Measurements from ENCODE around the gene STK39. TPM values are rescaled to one million over a fixed set of nuclear protein-coding genes. Genes with fewer than 3 reads are reported as not detected.

STK39 gene
- total RNA-seq, 6 experiments from 2014 or later = 0.29 to 1.2 (median 0.60) TPM

GRCh38 chr2:168116448-168116847 lies 130.9 kb downstream of the STK39 start:
- intact Hi-C loops (cut with DNase I) = no loop called here
- H3K4me1 ChIP-seq = no peaks in the 10 kb centered on the region

DNA sequence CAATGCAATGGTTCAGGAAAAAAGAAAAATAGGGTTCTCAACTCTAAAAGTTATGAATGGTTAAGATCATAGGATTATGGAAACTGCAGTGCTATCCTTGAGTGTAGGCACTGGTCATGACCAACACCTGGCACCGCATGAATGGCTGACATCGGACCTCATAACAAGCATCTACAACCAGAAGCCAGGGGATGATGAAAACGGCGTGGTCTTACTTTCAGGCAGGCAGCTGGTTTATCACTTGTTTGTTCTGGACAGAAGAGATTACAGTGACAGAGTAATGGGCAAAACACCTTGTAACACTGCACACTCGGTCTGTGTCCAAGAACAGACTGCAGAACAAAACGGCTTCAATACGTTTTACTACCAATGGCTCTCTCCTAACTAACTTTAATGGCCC lies 132.8 kb downstream of the STK39 start:
- 88% methylated on average over 7 of the region's 7 CpGs for WGBS (ENCODE audit: insufficient coverage, low coverage, low lambda C conversion rate, missing lambda C conversion rate)
- TF ChIP-seq, protein P1, sequence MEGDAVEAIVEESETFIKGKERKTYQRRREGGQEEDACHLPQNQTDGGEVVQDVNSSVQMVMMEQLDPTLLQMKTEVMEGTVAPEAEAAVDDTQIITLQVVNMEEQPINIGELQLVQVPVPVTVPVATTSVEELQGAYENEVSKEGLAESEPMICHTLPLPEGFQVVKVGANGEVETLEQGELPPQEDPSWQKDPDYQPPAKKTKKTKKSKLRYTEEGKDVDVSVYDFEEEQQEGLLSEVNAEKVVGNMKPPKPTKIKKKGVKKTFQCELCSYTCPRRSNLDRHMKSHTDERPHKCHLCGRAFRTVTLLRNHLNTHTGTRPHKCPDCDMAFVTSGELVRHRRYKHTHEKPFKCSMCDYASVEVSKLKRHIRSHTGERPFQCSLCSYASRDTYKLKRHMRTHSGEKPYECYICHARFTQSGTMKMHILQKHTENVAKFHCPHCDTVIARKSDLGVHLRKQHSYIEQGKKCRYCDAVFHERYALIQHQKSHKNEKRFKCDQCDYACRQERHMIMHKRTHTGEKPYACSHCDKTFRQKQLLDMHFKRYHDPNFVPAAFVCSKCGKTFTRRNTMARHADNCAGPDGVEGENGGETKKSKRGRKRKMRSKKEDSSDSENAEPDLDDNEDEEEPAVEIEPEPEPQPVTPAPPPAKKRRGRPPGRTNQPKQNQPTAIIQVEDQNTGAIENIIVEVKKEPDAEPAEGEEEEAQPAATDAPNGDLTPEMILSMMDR (IDR thresholded peaks at IDR 0.05) = no peak
- TF ChIP-seq POLR2A (IDR thresholded peaks at IDR 0.05) = no peak
- H3K4me3 ChIP-seq = no peak overlapping the region
- intact Hi-C loops (cut with DNase I) = no loop called here
- H3K4me1 ChIP-seq = no peaks in the 10 kb centered on the region
- DNase-seq = no peak
- H3K27ac ChIP-seq = no peak overlapping the region
- no peaks in the 10 kb centered on the region for H3K9me3 ChIP-seq
- ATAC-seq = no peak
- H3K36me3 ChIP-seq = no peaks in the 10 kb centered on the region
- no peaks in the 10 kb centered on the region for H3K27me3 ChIP-seq

More at GRCh38 chr2:168116448-168116847, 130.9 kb downstream of the STK39 start:
- DNase-seq (no peak), ATAC-seq (no peak)
- WGBS (ENCODE audit: insufficient coverage, low coverage, low lambda C conversion rate, missing lambda C conversion rate) = 41% methylated on average over 2 of the region's 2 CpGs
- TF ChIP-seq, protein P1 (IDR thresholded peaks at IDR 0.05) = peak in 1 of 4 donors; percentile 13
- no peak for TF ChIP-seq POLR2A (IDR thresholded peaks at IDR 0.05)
- Histone ChIP-seq H3K27ac (no peak overlapping the region), H3K27me3 (no peaks in the 10 kb centered on the region), H3K4me3 (no peak overlapping the region), H3K9me3 (no peaks in the 10 kb centered on the region), H3K36me3 (no peaks in the 10 kb centered on the region)

- intact Hi-C loops (cut with DNase I) = no loop called here
- DNase-seq (no peak), ATAC-seq (peak in 3 of 4 donors; percentile 57 to 69 (median 68))
- no peak overlapping the region for H3K27ac ChIP-seq
- WGBS (ENCODE audit: insufficient coverage, low coverage, low lambda C conversion rate, missing lambda C conversion rate) = 53% methylated on average over 2 of the region's 2 CpGs
- no peak overlapping the region for H3K4me3 ChIP-seq
- H3K9me3 ChIP-seq = no peaks in the 10 kb centered on the region
- H3K27me3 ChIP-seq = no peaks in the 10 kb centered on the region
- H3K4me1 ChIP-seq = no peaks in the 10 kb centered on the region
- no peaks in the 10 kb centered on the region for H3K36me3 ChIP-seq
- no peak for TF ChIP-seq POLR2A (IDR thresholded peaks at IDR 0.05)
- TF ChIP-seq, protein P1 (IDR thresholded peaks at IDR 0.05) = no peak
These were observed 133.4 kb downstream of the STK39 start for GRCh38 chr2:168114040-168114439.

DNA sequence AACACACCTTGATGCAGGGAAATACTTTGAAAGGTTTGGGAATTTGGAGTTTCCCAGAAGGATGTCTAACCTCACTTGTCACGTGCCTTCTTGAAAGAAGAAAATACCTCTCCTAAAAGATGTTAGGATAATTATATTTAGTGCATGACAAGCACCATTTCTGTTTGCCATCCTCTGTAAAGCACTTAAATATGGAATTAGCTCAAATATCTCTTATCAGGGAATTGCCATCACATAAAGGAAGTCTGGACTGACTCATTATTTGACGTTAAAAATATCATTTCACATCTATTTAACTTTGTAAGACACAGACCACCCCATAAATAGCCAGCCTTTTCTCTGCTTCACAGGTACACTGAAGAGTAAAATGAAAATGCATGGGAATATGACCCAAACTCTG lies 140.1 kb downstream of the STK39 start:
- Histone ChIP-seq H3K9me3 (no peaks in the 10 kb centered on the region), H3K27ac (no peak overlapping the region), H3K36me3 (no peaks in the 10 kb centered on the region), H3K27me3 (no peaks in the 10 kb centered on the region), H3K4me3 (no peak overlapping the region), H3K4me1 (no peaks in the 10 kb centered on the region)
- ATAC-seq (no peak), DNase-seq (no peak)
- 59% methylated on average over 2 of the region's 2 CpGs for WGBS (ENCODE audit: insufficient coverage, low coverage, low lambda C conversion rate, missing lambda C conversion rate)
- TF ChIP-seq, protein P1 (IDR thresholded peaks at IDR 0.05) = no peak
- no peak for TF ChIP-seq POLR2A (IDR thresholded peaks at IDR 0.05)
- intact Hi-C loops (cut with DNase I) = no loop called here

Data from right lobe of liver (tissue), 6 donors.